ENCODE results near the gene RPS6KA2. TPM values are rescaled to one million over a fixed set of nuclear protein-coding genes. Genes with fewer than 3 reads are reported as not detected.
"Not testable (repeated sequence)": the region's sequence is repeated elsewhere in the genome, so short reads cannot be mapped to it uniquely, and the experiment has no call there.

The RPS6KA2 gene
- total and polyA plus RNA-seq, 2 donors (not counting 1 experiment from before 2014, with no cell fraction given) = 2.2 to 16.0 TPM

GRCh38 chr6:166386111-166386510 is 240.9 kb downstream of the RPS6KA2 start:
- peaks cover 15% of the 10 kb centered on the region for H3K4me1 Mint-ChIP-seq
- Histone ChIP-seq H4K20me1 (ENCODE audit: control insufficient read depth, insufficient read depth, low read length, poor library complexity, severe bottlenecking) (no peaks in the 10 kb centered on the region), H3K36me3 (replicated peaks in 1 of 2; ENCODE audit: control extremely low read depth in 1 of 2, control insufficient read depth in 1 of 2, extremely low read depth in 1 of 2, insufficient read depth in 2 of 2, low read length in 1 of 2) (no peaks in the 10 kb centered on the region), H3K4me3 (ENCODE audit: control extremely low read depth in 1 of 5, extremely low read depth in 1 of 5, insufficient read depth in 1 of 5, low read depth in 2 of 5, low read length in 4 of 5) (no peak overlapping the region), H3K4me2 (replicated peaks; ENCODE audit: low read depth, low read length, poor library complexity, severe bottlenecking) (no peak overlapping the region), H3K9ac (ENCODE audit: low read length) (no peak overlapping the region), H3K4me1 (ENCODE audit: control insufficient read depth in 2 of 2, insufficient read depth in 2 of 2, low read length in 2 of 2) (peaks cover 4 to 11% of the 10 kb centered on the region in 2 donors), H3K27ac (ENCODE audit: low read length in 2 of 2) (no peak overlapping the region), H3K79me2 (ENCODE audit: control insufficient read depth, insufficient read depth, low read length) (peaks cover 6% of the 10 kb centered on the region), H2AFZ (ENCODE audit: insufficient read depth, low read depth, low read length, poor library complexity, severe bottlenecking) (no peak overlapping the region), H3K27me3 (replicated peaks in 1 of 4; ENCODE audit: control extremely low read depth in 1 of 4, control insufficient read depth in 3 of 4, insufficient read depth in 4 of 4, low read length in 3 of 4) (no peaks in the 10 kb centered on the region), H3K9me3 (ENCODE audit: control extremely low read depth in 1 of 3, control insufficient read depth in 2 of 3, insufficient read depth in 1 of 3, low read length in 2 of 3) (no peaks in the 10 kb centered on the region)
- no peak for DNase-seq
- H3K27ac Mint-ChIP-seq = no peak overlapping the region
- intact Hi-C loops (cut with micrococcal nuclease) = loop anchor here (10.0 kb wide), 1 partner anchor 739 kb away; the partner anchor contains the start of gene CCR6
- TF ChIP-seq CTCF (IDR thresholded peaks at IDR 0.05) (no peak), EZH2 (IDR thresholded peaks at IDR 0.05; ENCODE audit: borderline replicate concordance, insufficient read depth, low read depth, low read length, poor library complexity, severe bottlenecking) (no peak)
- CTCF ChIA-PET = interaction anchor here (1.0 to 2.0 kb wide), 2 partner anchors 73 to 110 kb away, joined by 3 to 9 read pairs; no protein-coding TSS in a partner anchor
- 100% methylated on average over 9 of the region's 9 CpGs for WGBS (ENCODE audit: insufficient coverage)
- H3K9me3 Mint-ChIP-seq (ENCODE audit: insufficient read depth) = no peaks in the 10 kb centered on the region
- POLR2A ChIA-PET = no interaction called here
- no peak overlapping the region for H3K4me3 Mint-ChIP-seq
- peaks cover 8% of the 10 kb centered on the region for H3K27me3 Mint-ChIP-seq
- ATAC-seq (ENCODE audit: low read depth) = no peak

- not testable (repeated sequence) for H3K9me3 Mint-ChIP-seq (ENCODE audit: insufficient read depth)
- CTCF ChIA-PET = interaction anchor here (1.2 to 1.8 kb wide), 2 partner anchors 15 to 17 kb away, joined by 5 to 6 read pairs; no protein-coding TSS in a partner anchor
- H2AFZ ChIP-seq (ENCODE audit: insufficient read depth, low read depth, low read length, poor library complexity, severe bottlenecking) = peak overlapping the region; percentile 93
These were observed 243.2 kb downstream of the RPS6KA2 start for GRCh38 chr6:166383802-166384363.

More at GRCh38 chr6:166383802-166384363, 243.2 kb downstream of the RPS6KA2 start:
- H3K9ac ChIP-seq (ENCODE audit: low read length) = peak overlapping the region; percentile 90
- 23% methylated on average over 7 of the region's 22 CpGs for WGBS (ENCODE audit: insufficient coverage)
- H3K27ac ChIP-seq (ENCODE audit: low read length in 2 of 2) = peak overlapping the region; percentile 48 to 80
- ATAC-seq (ENCODE audit: low read depth); H4K20me1 ChIP-seq (ENCODE audit: control insufficient read depth, insufficient read depth, low read length, poor library complexity, severe bottlenecking); H3K79me2 ChIP-seq (ENCODE audit: control insufficient read depth, insufficient read depth, low read length); H3K27me3 Mint-ChIP-seq; DNase-seq; H3K36me3 ChIP-seq (replicated peaks in 1 of 2; ENCODE audit: control extremely low read depth in 1 of 2, control insufficient read depth in 1 of 2, extremely low read depth in 1 of 2, insufficient read depth in 2 of 2, low read length in 1 of 2); H3K9me3 ChIP-seq (ENCODE audit: control extremely low read depth in 1 of 3, control insufficient read depth in 2 of 3, insufficient read depth in 1 of 3, low read length in 2 of 3); H3K27me3 ChIP-seq (replicated peaks in 1 of 4; ENCODE audit: control extremely low read depth in 1 of 4, control insufficient read depth in 3 of 4, insufficient read depth in 4 of 4, low read length in 3 of 4): not testable (repeated sequence)
- Mint-ChIP-seq H3K27ac (peak overlapping the region; percentile 87), H3K4me3 (peak overlapping the region; percentile 95), H3K4me1 (peaks cover 15% of the 10 kb centered on the region)
- POLR2A ChIA-PET = interaction anchor here (0.8 to 1.2 kb wide), 2 partner anchors 41 to 42 kb away, joined by 3 to 7 read pairs; partner anchors contain the start of gene SFT2D1
- H3K4me2 ChIP-seq (replicated peaks; ENCODE audit: low read depth, low read length, poor library complexity, severe bottlenecking) = peak overlapping the region; percentile 96
- H3K4me1 ChIP-seq (ENCODE audit: control insufficient read depth in 2 of 2, insufficient read depth in 2 of 2, low read length in 2 of 2) = peaks cover 7 to 11% of the 10 kb centered on the region in 2 donors
- peak overlapping the region; percentile 70 to 95 (median 83) for H3K4me3 ChIP-seq (ENCODE audit: control extremely low read depth in 1 of 5, extremely low read depth in 1 of 5, insufficient read depth in 1 of 5, low read depth in 2 of 5, low read length in 4 of 5)
- intact Hi-C loops (cut with micrococcal nuclease) = loop anchor here (1.0 to 10.0 kb wide), 6 partner anchors 17 to 741 kb away; partner anchors contain the start of genes CCR6 and RPS6KA2
- peak; percentile 50 for TF ChIP-seq CTCF (IDR thresholded peaks at IDR 0.05)

Data from B cell (primary cell).